Activated T-helper 1 cell treated with Interleukin-2 at 50 U/mL for 16 hours (primary cell): ENCODE results near the gene PCSK5.
"Not testable (repeated sequence)": the region's sequence is repeated elsewhere in the genome, so short reads cannot be mapped to it uniquely, and the experiment has no call there.

Experiments used
- DNase-seq: peaks from one replicate; pipeline ENCODE4 v3.0.0-alpha.2; 2020; ENCODE audit warnings: low read depth

PCSK5 gene

DNA sequence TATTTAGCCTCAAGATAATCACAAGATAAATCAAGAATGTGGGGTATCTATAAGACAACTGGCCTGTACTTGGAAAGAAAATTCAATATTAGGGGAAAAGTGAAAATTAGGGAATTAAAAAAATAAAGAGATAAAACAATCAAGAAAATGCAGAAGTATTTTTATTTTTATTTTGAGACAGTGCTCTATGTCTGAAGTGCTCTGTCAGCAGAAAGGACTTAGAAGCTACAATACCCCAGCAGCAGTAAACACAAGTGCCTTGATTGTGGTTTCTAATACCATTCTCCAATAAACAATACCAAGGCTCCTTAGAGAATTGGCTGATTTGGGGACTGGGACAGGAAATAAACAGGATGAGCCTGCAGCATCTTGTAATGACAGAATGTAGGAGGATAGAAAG is 358.8 kb downstream of the PCSK5 start:
- DNase-seq, result no peak

DNA sequence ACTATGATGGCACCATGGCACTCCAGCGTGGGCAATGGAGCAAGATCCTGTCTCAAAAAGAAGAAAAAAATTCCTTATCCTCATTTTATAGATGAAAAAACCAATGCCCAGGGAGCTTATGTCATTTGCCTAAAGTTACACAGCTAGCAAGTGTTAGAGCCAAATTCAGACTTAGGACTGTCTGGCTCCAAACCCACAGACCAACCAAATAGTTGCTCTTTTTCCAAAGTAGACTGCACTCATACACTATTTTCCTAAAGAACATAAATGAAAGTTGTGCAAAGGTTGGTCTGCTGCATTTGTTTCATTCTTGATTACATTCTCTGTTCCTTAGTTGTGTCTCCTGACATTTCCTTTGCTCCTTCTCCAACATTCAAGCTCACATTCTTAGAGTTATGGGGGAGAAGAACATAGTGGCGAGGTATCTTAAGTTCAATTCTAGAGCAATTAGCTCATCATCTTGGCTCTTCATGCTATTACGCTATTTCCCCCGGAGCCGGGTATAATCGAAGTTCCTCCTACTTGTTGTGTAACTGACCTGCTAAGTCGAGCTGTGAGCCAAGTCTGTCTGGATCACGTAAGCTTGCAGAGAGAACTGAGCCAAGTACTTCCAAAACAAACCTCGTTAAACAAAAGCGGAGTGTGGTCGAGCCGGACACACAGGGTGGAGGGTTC is 365.4 kb downstream of the PCSK5 start:
- DNase-seq, result no peak

DNA sequence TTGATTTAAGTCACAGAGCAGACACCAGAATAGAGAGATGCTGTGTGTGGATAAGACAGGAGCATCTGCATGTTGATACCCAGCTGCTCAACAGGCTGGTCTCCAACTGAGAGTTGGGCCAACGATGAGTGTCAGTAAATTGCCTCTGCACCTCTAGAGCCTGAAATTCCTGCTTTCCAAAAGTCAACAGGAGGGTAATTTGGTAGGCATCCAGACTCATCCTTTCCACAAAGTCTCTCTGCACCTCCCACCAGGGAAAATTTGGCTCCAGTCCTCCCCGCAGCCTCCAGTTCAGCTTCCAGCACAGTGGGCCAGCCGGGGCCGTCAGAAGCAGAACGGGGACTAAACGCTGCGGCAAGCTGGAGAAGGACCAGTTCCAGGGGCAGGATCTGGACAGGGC is 366.8 kb downstream of the PCSK5 start:
- DNase-seq, result no peak

DNA sequence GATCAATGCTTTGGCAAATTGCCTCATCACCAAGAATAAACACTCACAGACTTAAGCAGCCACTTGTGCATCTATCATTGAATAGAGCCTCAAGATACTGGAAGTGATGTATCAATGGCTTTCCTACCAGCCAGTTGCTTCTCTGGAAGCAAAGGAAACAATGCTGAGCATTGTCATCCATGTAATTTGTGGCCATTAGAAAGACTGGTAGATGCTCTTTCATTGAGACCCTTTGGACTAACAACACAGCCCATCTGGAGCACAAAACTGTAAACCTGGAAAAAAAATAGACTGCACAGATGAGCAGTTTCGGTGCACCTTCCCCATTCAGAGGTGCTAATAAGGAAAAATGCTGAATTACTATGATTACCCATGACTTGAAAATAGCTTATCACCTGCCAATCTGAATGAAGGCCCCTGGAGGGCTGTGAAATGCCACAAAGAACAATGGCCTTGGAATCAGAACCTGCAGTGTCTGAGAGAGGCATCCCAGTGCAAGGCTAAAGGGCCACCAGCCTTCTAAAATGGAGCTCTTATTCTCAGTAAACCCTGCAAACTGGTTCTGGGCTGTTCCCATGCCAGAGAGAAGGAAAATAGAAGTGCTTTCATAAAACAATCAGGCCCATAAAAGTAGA is 376.3 kb downstream of the PCSK5 start:
- no peak for DNase-seq

DNA sequence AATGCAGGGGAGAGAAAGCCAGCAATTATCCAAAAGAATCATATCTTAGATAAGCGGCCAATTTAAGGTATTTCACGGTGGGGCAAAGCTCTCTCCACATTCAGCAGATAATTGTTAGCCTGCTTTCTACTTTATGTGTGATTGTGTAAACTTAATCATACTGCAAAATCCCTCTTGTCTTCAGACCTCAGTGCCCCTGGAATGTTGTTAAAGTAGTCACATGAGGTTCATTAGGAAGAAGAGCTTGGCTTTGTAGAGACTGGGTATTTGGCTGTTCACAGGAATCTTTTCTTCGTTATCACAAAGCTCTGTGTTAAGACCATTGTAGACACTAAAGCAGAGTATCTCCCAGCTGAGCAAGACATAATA is 376.8 kb downstream of the PCSK5 start:
- no peak for DNase-seq

DNA sequence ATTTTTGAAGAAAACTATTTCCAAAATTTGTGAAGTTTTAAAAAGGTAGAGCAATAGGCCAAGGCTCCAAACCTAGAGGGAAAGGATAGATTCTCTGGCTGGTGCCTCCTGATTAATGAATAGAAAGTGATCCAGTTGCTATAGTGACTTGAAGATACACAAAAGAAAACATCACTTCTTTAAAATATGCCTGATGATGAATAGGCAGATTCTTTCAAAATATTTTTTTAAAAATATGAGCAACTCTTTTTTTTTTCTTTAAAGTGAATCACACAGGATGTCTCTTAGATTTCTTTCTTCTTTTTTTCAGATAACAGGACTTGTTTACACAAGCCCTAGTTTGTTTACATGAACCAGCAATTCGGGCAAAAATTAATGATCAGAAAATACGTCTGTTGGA is 379.3 kb downstream of the PCSK5 start:
- DNase-seq, result no peak

DNA sequence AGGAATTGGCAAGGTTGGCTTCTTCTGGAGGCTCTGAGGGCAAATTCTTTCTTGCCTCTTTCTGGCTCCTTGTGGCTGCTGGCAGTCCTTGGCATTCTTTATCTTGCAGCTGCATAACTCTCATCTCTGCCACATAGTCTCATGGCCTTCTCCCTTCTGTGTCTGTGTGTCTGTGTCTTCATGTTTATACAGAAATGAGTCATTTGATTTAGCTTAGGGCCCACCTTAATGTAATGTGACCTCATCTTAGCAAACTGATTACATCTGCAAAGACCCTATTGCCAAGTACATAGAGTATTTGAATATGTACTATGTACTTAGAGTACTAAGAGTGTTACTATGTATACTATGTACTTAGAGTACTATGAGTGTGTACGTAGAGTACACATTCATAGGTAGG is 381.3 kb downstream of the PCSK5 start:
- no peak for DNase-seq

DNA sequence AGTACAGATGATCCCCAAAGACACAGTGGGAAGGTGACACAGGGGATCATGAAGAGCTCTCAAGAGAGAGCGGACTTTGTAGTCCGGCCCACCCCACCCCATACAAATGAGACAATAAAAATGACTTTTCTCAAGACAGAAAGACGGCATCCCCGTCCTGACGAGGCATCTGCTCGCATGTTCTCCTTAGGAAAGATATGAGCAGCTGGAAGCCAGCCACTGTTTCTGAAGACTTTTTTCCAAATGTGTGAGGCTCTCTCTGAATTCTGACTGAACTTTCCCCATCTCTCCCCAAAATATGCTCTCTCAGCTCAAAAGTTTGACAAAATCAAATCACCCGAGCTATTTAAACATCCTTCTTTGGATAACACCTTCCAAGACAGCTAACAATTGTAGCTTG is 398.6 kb downstream of the PCSK5 start:
- DNase-seq, result no peak

DNA sequence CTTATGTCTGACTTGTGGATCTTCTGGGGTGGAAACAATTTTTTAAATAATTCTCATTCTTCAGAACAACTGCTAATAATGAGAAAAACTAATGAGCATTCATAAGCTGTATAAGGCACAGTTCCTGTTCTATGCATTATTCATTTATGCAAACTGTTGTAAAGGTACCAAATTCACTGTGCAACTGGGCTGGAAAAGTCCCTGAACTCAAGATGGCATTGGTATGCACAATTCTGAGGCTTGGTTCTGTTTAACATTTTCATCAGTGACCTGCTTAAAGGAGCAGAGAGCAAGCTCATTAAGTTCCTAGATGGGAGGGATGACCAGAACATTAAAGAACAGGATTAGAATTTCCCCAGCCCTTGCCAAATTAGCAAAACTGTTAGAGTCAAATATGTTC is 399.2 kb downstream of the PCSK5 start:
- DNase-seq, result no peak

DNA sequence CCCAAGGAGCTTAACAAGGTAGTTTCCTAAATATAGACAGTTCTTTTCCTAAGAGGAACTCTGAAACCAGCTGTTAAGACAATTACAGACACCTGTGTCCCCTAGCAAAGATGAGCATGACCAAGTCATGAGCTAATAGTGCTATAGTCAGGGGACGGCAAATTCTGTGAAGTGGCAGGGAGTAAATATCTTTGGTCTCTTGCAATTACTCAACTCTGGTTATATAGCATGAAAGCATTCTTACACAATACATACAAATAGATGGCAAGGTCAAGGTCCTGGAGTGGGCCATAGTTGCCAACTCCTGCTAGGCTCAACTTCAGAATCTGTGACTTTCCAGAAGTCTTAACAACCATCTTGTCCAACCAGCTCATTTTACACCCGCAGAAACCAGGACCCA is 400.1 kb downstream of the PCSK5 start:
- DNase-seq, result no peak

DNA sequence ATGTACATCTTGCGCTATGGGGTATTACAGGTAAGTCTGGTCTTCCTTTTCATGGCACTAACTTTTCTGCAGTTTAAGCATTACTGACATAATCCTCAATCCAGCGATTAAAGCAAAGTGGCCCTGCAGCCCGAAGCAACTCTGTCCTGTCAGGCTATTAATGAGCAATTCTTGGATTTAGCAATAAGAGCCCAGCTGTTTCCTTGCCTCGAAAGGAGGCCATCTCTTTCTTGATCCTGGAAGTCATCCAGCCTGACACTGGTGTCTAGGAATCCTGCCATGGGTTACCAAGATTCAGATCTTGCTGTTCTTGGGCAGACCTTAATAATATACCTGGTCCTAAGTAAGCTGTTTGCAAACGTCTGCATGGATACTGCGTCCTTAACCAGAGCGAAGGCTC is 401.8 kb downstream of the PCSK5 start:
- no peak for DNase-seq

DNA sequence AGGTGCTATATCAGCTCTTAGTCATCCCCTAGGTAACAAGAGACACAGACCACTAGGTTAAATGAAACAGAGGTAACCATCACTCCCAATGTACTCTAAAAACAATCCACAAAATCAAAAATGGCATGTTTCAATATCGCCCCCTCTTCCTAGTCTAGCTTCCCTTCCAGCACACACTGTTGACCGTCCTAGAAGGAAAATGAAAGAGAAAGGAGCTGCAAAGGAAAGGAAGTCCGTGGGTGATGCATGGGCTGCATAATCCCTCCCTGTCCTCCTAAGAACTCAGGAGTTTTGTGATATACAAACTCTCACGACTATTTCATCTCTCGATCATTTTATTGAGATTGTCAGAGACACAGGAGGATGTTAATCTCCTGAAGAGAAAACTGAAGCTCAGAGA is 402.2 kb downstream of the PCSK5 start:
- DNase-seq, result no peak

DNA sequence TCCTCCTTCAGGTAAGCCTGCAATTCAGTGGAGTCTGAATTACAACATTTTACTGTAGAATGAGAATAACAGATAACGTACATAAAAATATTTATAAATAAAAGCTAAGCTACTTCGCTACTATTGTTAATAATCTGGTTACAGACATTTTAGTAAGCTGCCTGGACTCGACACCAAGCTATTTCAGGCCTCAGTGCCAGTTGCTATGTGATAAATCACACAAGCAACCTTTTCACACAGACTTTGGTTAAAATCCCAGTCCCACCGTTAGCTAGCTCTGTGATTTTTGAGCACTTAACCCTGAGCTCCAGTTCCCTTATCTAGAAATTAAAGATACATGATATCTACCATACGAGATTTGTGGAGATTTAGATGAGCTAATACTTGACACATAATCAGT is 403.8 kb downstream of the PCSK5 start:
- no peak for DNase-seq

DNA sequence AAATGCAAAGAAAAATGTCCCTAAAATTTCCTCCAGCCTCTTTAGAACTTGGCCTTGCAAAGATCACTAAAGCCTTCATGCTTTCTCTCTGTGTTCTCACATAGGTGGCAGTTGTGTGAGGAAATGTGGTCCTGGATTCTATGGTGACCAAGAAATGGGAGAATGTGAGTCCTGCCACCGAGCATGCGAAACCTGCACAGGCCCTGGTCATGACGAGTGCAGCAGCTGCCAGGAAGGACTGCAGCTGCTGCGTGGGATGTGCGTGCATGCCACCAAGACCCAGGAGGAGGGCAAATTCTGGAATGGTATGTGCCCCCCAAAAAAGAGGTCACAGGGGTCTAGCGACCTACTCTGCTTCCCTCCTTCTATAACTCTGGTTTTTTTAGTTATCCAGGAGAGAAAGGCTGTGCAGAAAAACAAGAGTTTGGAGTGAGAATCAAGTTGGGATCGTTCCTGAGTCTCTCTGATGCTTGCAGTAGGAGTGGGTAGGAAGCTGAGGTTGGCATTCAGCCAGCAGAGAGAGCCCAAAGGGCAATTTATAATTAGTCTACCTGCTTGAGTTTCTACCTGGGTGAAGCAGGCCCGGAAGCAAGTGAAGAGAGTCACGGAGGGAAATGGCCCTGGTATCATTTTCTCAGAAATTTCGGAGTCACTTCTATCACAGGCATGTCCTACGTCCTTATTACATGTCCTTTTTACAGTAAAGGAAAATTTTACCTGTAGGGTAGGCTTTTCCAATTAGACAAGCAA is 406.3 kb downstream of the PCSK5 start:
- no peak for DNase-seq

DNA sequence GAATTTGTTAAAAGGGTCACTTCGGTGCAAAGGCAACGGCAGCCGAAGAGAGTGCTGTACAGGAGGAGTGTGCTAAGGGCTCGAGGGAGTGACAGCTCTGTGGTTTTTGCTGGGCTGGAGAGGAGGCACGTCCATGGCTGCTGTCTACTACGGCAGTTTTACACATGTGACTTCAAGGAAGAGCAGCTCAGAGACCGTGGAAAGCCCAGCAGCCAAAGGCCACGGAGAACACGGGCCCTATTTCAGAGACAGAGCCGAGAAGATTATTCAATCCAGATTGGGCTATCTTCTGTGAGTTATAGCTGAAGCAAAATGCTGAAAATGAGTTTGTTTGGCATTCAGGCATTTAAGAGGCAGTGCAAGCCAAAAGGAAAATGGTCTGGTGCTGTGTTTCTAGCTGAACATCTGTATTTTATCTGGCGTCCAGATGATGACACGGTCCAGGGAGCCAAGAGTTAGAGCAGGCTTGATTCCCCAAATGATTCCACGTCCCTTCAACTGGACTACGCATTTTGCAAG is 407.3 kb downstream of the PCSK5 start:
- no peak for DNase-seq

DNA sequence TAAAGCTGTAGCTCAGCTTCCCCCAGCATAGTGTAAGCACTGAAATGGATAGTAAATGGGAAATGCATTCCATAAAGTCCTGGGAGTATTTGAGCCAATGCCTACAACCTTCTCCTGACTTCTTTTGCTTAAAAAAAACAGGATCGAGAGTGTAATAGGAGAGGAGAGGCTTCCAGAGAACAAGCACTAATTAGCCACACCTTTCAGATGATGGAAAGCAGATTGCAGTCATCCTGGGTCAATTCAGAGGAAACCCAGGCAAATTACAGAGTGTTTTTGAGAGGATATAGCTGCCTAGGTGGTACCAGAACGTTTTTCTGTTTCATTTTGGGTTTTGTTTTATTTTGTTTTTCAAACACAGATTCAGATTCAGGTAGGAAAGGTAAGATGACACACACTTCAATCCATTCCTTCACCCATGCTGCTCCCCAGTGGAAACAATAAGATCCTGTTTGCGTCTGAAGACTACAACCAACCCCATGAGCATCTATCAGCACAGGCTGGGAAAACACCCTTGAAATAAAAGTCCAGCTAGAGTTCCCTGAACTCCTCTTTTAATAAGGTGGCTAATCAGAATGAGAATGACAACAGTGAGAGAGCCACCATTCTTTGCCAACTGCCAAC is 408.2 kb downstream of the PCSK5 start:
- no peak for DNase-seq

DNA sequence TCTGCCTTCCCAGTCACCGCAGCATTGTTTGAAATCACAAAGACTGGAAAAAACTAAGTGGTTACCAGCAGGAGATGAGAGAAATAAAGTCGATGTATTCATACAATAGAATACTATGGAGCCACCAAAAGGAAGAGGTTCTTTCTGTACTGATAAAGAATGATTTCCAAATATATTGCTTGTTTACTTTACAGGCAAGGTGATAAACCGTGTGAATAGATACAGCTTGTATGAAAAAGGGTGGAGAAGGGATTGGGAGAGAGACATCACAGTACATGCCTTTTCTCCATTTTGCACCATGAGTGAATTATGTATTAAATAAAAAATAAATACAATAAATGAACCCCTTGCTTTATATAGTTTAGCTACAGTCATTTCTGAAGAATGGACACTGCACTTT is 412.1 kb downstream of the PCSK5 start:
- no peak for DNase-seq

DNA sequence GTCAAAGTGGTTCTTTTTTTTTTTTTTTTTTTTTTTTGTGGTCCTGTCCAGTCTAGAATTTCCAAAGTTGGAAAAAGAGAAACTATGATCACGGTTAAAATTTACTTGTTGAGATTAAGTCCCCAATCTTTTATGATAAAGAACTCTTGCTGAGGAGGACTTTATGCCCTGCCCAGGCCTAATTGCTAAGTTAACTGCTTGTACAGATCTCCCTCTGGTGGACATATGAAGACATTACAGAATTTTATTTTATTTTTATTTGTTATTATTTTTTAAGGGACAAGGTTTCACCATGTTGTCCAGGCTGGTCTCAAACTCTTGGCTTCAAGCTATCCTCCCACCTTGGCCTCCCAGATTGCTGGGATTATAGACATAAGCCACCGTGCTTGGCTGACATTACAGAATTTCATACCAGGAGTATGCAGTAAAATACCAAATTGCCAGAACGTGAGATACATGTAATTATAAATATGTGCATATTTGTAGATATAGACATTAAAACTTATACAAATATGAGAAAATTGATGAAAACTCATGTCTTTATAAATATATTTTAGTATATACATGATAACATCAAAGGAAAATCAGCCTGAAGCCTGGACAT is 412.6 kb downstream of the PCSK5 start:
- no peak for DNase-seq

DNA sequence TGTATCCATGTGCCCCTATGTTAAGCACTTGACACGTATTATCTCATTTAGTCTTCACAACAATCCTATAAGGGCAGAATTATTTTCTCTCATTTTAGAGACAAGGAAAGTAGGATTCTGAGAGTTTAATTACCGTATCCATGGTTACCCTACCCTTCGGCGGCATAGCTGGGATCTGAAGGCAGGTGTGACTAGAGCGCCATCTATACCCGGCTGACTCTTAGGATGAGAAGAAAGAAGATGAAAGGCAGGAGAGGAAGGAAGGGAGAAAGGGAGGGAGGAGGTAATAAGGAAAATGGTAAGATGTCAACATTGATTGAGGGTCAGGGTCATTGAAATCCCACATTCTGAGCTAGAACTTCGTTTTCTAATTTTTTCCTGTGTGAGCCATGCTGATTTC is 416.6 kb downstream of the PCSK5 start:
- DNase-seq, result not testable (repeated sequence)

DNA sequence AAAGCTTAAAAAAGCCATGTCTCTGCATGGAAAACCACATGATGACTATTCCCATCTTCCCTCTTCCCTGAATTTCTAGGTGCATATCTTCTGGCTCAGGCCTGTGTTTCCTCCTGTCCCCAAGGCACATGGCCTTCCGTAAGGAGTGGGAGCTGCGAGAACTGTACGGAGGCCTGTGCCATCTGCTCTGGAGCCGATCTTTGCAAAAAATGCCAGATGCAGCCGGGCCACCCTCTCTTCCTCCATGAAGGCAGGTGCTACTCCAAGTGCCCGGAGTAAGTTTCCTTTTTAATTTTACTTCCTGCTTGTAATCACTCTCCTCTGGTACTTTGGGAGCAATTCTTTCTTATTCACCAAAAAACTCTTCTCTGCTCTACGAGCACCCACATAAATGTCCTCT is 420.1 kb downstream of the PCSK5 start:
- DNase-seq, result no peak

DNA sequence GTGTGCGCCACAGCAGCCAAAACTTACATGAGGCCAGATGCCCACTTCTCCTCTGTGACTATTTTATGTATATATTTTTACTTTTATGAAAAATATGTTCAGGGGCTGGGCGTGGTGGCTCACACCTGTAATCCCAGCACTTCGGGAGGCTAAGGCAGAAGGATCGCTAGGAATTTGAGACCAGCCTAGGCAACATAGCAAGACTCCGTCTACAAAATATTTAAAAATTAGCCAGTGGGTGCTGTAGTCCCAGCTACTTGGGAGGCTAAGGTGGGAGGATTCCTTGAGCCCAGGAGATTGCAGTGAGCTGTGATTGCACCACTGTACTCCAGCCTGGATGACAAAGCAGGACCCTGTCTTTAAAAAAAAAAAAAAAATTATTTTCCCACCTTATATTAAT is 420.5 kb downstream of the PCSK5 start:
- no peak for DNase-seq

DNA sequence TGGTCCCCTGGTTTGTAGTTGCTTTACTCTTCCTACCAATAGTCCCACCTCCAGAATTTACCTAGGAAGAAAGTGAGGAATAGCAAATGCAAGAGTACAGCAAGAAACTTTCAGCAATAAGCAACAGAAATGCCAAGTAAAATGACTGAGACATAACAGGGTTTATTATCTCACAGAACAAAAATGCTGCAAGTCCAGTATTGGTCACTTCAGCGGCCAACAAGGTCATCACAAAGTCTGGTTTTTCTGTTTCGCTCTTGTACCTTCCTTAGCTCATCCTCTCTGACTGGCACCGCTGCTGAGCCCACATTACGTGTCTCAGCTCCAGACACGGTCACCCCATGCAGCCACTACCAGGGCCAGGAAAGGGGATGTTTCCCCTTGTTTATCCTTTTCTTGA is 421.1 kb downstream of the PCSK5 start:
- no peak for DNase-seq

DNA sequence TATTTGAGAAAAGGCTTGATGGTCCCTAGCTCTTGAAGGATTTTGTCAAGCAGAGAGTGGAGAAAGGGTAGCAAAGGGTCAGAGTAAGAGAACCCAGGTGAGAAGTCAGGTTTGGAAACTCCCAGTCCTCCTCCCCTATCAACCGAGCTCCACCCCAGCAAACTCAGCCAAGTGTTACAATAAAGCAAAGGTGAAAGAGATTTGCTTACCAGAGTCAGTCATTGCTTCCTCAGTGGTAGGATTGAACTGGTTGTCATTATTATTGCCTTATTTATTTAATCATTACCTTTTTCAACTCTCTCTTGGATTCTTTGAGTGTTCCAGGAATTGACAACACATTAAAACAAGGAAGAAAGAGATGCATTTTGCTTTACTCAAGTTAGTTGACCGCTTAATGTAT is 423.3 kb downstream of the PCSK5 start:
- DNase-seq, result no peak
